Psoas muscle (tissue), 8 donors: ENCODE results near the gene EHD1. TPM values are rescaled to one million over a fixed set of nuclear protein-coding genes. Genes with fewer than 3 reads are reported as not detected.

Experiments
- ATAC-seq, 4 donors: fragments of 200-7000 bp; cut with Tn5 transposase; one replicate each; pipeline ENCODE4 v1.9.1; 2020; ENCODE audit warnings: moderate library complexity in 3 of 4, mild to moderate bottlenecking in 2 of 4
- DNase-seq, 2 donors: peaks; one replicate each; pipeline ENCODE4 v3.0.0-alpha.2; 2020
- H3K27ac ChIP-seq: fragments of 200-600 bp; one replicate; pipeline ENCODE4 v1.8.0; 2022
- H3K27me3 ChIP-seq, 3 donors: fragments of 200-600 bp in 1 of 3; one replicate each; pipeline versions ENCODE4 v1.6.1 to v1.8.0; 2013 to 2022; ENCODE audit warnings: low read length in 2 of 3, mild to moderate bottlenecking in 2 of 3, moderate library complexity in 1 of 3; ENCODE audit not compliant: insufficient read depth in 3 of 3
- H3K36me3 ChIP-seq, 2 donors: fragments of 200-600 bp in 1 of 2; one replicate each; pipeline versions ENCODE4 v1.6.1 to v1.8.0; 2013 to 2022; ENCODE audit warnings: low read depth in 1 of 2, mild to moderate bottlenecking in 1 of 2, moderate library complexity in 1 of 2; ENCODE audit not compliant: insufficient read depth in 1 of 2
- H3K4me1 ChIP-seq: fragments of 200-600 bp; one replicate; pipeline ENCODE4 v1.8.0; 2022
- H3K4me3 ChIP-seq: fragments of 200-600 bp; one replicate; pipeline ENCODE4 v1.8.0; 2022; ENCODE audit warnings: mild to moderate bottlenecking
- H3K9me3 ChIP-seq: fragments of 200-600 bp; one replicate; pipeline ENCODE4 v1.8.0; 2022
- WGBS, 3 donors: extraction: QIAGEN DNeasy Blood & Tissue Kit; methylation state at CpG; one replicate each; pipeline versions ENCODE4 v1.1.6 to v1.1.7; 2013; 5-methylcytosine and 5-hydroxymethylcytosine counted together
- intact Hi-C, 2 donors: fragments of 100-400 bp; cut with DNase I; formaldehyde crosslinking; loops; one replicate each; pipeline versions ENCODE4 v1.11.0 to v1.14.2; 2022
- polyA plus RNA-seq, 3 donors: library from polyadenylated mRNA; stranded (reverse); fragments of 200-250 nt; gene quantifications; one replicate each; pipeline ENCODE4 v1.2.3, GENCODE V29; 2013
- total RNA-seq, 4 donors: library from RNA; stranded (reverse); fragmentation: NEBNext Ultra II Directional in 2 of 4; extraction: Animal tissue kit (Norgen Biotek cat#: 25700) in 2 of 4; gene quantifications; one replicate each; pipeline versions ENCODE4 v1.2.1 to v1.2.4, GENCODE V29; 2021 to 2023
- TF ChIP-seq, protein P1 (sequence below): fragments of 200-600 bp; IDR thresholded peaks from one replicate; pipeline ENCODE4 v1.8.0; 2022; ENCODE audit warnings: antibody characterized with exemption
- donor health status: healthy with polysubstance abuse.
- donor health status: DM: no; HTN: no; CAD: no; lungs with moderate emphysema.
- donor health status: Bipolar disorder and iron deficiency.
- donor health status: healthy.
- donor health status: DM: yes; HTN: yes; CAD: no.
- donor health status: DM: no; HTN: no; CAD: no.
- donor health status: DM: no; HTN: no; CAD: no.
- donor health status: DM: yes; HTN: yes; CAD: no.

The EHD1 gene
- total and polyA plus RNA-seq, 7 donors = 23.5 to 174 (median 58.8) TPM

DNA sequence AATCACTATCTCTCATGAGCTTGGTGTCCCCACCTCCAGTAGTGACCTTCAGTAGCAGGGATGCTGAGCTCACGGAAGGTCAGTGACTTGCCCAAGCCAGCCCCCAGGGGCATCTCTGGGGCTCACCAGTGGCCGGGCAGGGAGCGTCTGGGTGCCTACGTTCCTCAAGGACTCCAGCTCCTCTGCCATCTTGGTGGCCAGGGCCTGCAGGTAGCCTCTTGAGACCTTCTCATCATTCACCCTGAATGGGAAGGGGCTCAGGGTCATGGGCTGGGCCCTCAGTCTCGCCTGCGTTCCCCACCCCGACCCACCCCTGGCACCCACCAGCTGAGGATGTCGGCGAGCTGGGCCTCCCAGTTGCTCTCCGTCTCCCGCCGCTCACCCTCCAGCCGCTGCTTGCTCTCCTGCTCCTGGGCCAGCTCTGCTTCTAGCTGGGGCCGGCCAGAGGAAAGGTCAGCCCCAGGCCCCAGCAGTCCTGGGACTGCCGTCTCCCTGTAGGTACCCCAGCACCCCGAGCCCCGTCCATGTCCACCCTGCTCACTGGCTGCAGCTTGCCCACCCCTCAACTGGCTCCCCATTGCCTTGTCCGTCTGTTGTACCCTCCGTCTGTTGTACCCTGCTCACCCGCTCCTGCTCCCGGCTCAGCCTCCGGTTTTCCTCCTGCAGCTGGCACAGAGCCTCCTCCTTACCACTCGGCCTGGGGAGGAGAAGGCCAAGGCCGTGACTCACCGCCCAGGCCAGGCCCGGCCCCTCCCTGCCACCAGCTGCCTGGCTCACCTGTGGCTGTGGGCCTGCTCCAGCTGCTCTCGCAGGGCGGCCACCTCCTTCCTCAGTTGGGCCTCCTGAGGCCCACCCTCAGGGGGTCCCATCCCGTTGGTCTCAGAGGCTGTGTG is 43.5 kb downstream of the EHD1 start:
- TF ChIP-seq, protein P1, sequence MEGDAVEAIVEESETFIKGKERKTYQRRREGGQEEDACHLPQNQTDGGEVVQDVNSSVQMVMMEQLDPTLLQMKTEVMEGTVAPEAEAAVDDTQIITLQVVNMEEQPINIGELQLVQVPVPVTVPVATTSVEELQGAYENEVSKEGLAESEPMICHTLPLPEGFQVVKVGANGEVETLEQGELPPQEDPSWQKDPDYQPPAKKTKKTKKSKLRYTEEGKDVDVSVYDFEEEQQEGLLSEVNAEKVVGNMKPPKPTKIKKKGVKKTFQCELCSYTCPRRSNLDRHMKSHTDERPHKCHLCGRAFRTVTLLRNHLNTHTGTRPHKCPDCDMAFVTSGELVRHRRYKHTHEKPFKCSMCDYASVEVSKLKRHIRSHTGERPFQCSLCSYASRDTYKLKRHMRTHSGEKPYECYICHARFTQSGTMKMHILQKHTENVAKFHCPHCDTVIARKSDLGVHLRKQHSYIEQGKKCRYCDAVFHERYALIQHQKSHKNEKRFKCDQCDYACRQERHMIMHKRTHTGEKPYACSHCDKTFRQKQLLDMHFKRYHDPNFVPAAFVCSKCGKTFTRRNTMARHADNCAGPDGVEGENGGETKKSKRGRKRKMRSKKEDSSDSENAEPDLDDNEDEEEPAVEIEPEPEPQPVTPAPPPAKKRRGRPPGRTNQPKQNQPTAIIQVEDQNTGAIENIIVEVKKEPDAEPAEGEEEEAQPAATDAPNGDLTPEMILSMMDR = no peak
- DNase-seq = peak in 1 of 2 donors; percentile 50
- peak in 3 of 4 donors; percentile 16 to 56 (median 52) for ATAC-seq
- H3K9me3 ChIP-seq = no peaks in the 10 kb centered on the region
- intact Hi-C loops = no loop called here
- H3K4me1 ChIP-seq = no peaks in the 10 kb centered on the region
- no peaks in the 10 kb centered on the region for H3K27me3 ChIP-seq
- H3K36me3 ChIP-seq = no peaks in the 10 kb centered on the region
- WGBS, 3 donors = 84 to 85% (median 85%) methylated on average over 27 to 29 of the region's 29 CpGs
- H3K27ac ChIP-seq = no peak overlapping the region
- no peak overlapping the region for H3K4me3 ChIP-seq

GRCh38 chr11:64834031-64834722 is 44.2 kb downstream of the EHD1 start:
- WGBS, 3 donors = 83 to 92% (median 88%) methylated on average over 22 to 25 of the region's 25 CpGs
- TF ChIP-seq, protein P1 = no peak
- intact Hi-C loops = no loop called here
- H3K36me3 ChIP-seq = no peaks in the 10 kb centered on the region
- H3K9me3 ChIP-seq = no peaks in the 10 kb centered on the region
- no peak overlapping the region for H3K4me3 ChIP-seq
- no peaks in the 10 kb centered on the region for H3K4me1 ChIP-seq
- no peak for ATAC-seq
- H3K27ac ChIP-seq = no peak overlapping the region
- no peak for DNase-seq
- H3K27me3 ChIP-seq = no peaks in the 10 kb centered on the region

DNA sequence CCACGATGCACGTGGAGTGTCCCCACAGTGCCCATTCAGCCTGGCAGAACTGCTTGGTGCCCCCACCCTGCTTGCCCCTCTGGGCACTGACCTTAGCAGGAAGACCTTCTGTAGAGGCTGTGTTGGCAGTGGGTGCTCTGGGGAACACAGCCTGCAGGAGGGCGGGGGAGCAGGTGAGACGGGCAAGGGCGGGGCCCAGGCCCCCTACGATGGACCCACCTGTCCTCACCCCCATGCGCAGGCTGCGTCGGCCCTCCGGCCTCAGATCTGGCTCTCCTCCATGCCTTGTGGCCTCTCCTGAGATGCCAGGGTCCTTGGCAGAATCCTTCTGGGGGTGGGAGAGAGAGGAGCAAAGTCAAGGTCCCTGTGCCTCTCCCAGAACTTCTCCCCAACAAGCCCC is 44.9 kb downstream of the EHD1 start:
- DNase-seq = no peak
- Histone ChIP-seq H3K9me3 (no peaks in the 10 kb centered on the region), H3K4me3 (no peak overlapping the region), H3K27ac (no peak overlapping the region), H3K27me3 (no peaks in the 10 kb centered on the region), H3K36me3 (no peaks in the 10 kb centered on the region), H3K4me1 (no peaks in the 10 kb centered on the region)
- intact Hi-C loops = no loop called here
- no peak for ATAC-seq
- TF ChIP-seq, protein P1 = no peak
- 86 to 94% (median 89%) methylated on average over 8 to 10 of the region's 10 CpGs for WGBS, 3 donors

DNA sequence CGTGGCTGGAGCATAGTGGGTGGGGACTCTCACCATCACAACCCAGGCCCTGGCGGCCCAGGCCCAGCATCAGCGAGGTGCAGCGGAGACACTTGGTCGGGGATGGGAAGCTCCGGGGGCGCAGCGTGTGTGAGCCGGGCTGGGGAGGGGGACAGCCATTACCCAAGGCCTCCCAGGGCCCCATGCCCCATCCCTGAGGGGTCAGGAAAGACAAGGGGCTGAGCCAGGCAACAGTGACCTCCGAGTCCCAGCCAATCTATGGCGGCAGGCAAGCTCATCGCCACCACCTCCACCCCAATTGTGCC is 45.3 kb downstream of the EHD1 start:
- no peaks in the 10 kb centered on the region for H3K4me1 ChIP-seq
- no peak for DNase-seq
- 88 to 96% (median 90%) methylated on average over 12 of the region's 12 CpGs for WGBS, 3 donors

More for the DNA sequence above, 45.3 kb downstream of the EHD1 start:
- Histone ChIP-seq H3K27me3 (no peaks in the 10 kb centered on the region), H3K27ac (no peak overlapping the region), H3K4me3 (no peak overlapping the region), H3K36me3 (no peaks in the 10 kb centered on the region), H3K9me3 (no peaks in the 10 kb centered on the region)
- TF ChIP-seq, protein P1 = no peak
- intact Hi-C loops = no loop called here
- ATAC-seq = no peak
